Mesendoderm (in vitro differentiated cells): Measurements from ENCODE around the gene C5orf34.
"Not testable (repeated sequence)": the region's sequence is repeated elsewhere in the genome, so short reads cannot be mapped to it uniquely, and the experiment has no call there.

Source experiments
- DNase-seq: peaks from one replicate; pipeline ENCODE4 v3.0.0; 2013
- H2AK5ac ChIP-seq: 2 replicates; pipeline ENCODE4 v1.6.1; 2013; ENCODE audit warnings: low read length, inconsistent platforms
- H2BK120ac ChIP-seq: 2 replicates; pipeline ENCODE4 v1.6.1; 2013; ENCODE audit warnings: low read depth, mild to moderate bottlenecking, low read length, moderate library complexity, mixed read lengths
- H2BK15ac ChIP-seq: replicated peaks from 2 replicates; pipeline ENCODE4 v1.6.1; 2013; ENCODE audit warnings: low read depth, mild to moderate bottlenecking, moderate library complexity
- H2BK5ac ChIP-seq: 2 replicates; pipeline ENCODE4 v1.6.1; 2013; ENCODE audit warnings: low read length, inconsistent platforms
- H3K18ac ChIP-seq: 2 replicates; pipeline ENCODE4 v1.6.1; 2013; ENCODE audit warnings: mild to moderate bottlenecking, low read length, mixed read lengths
- H3K23ac ChIP-seq: one replicate; pipeline ENCODE4 v1.6.1; 2013; ENCODE audit warnings: low read length
- H3K27ac ChIP-seq: 2 replicates; pipeline ENCODE4 v1.5.1; 2013; ENCODE audit warnings: low read depth, mild to moderate bottlenecking, inconsistent platforms, low read length, moderate library complexity
- H3K27me3 ChIP-seq: 2 replicates; pipeline ENCODE4 v1.6.1; 2013; ENCODE audit warnings: low read length, control low read depth, mild to moderate bottlenecking, inconsistent platforms; ENCODE audit not compliant: insufficient read depth, poor library complexity
- H3K36me3 ChIP-seq: 2 replicates; pipeline ENCODE4 v1.6.1; 2013; ENCODE audit warnings: low read length, inconsistent platforms; ENCODE audit not compliant: control insufficient read depth, insufficient read depth
- H3K4ac ChIP-seq: one replicate; pipeline ENCODE4 v1.6.1; 2013; ENCODE audit warnings: low read depth, mild to moderate bottlenecking, low read length, moderate library complexity
- H3K4me1 ChIP-seq: 2 replicates; pipeline ENCODE4 v1.6.1; 2013; ENCODE audit warnings: low read depth, low read length, inconsistent platforms; ENCODE audit not compliant: control insufficient read depth
- H3K4me2 ChIP-seq: 2 replicates; pipeline ENCODE4 v1.6.1; 2013; ENCODE audit warnings: low read length
- H3K4me3 ChIP-seq: 2 replicates; pipeline ENCODE4 v1.5.1; 2013; ENCODE audit warnings: mild to moderate bottlenecking, low read length
- H3K56ac ChIP-seq: one replicate; pipeline ENCODE4 v1.6.1; 2013; ENCODE audit warnings: low read length
- H3K79me1 ChIP-seq: 2 replicates; pipeline ENCODE4 v1.6.1; 2013; ENCODE audit warnings: low read length, inconsistent platforms
- H3K79me2 ChIP-seq: 2 replicates; pipeline ENCODE4 v1.6.1; 2013; ENCODE audit warnings: mild to moderate bottlenecking, low read length; ENCODE audit not compliant: control insufficient read depth, insufficient read depth
- H3K9ac ChIP-seq: 2 replicates; pipeline ENCODE4 v1.6.1; 2013; ENCODE audit warnings: low read length, inconsistent platforms
- H4K5ac ChIP-seq: one replicate; pipeline ENCODE4 v1.6.1; 2013; ENCODE audit warnings: low read length
- H4K8ac ChIP-seq: one replicate; pipeline ENCODE4 v1.6.1; 2013; ENCODE audit warnings: low read depth, mild to moderate bottlenecking, control low read depth, low read length, moderate library complexity
- WGBS: extraction: QIAGEN DNeasy Blood & Tissue Kit; methylation state at CpG from one replicate; pipeline ENCODE4 v1.1.7; 2013; ENCODE audit warnings: low lambda C conversion rate, missing lambda C conversion rate; ENCODE audit not compliant: insufficient coverage; ENCODE audit errors: extremely low coverage; 5-methylcytosine and 5-hydroxymethylcytosine counted together

Gene C5orf34

DNA sequence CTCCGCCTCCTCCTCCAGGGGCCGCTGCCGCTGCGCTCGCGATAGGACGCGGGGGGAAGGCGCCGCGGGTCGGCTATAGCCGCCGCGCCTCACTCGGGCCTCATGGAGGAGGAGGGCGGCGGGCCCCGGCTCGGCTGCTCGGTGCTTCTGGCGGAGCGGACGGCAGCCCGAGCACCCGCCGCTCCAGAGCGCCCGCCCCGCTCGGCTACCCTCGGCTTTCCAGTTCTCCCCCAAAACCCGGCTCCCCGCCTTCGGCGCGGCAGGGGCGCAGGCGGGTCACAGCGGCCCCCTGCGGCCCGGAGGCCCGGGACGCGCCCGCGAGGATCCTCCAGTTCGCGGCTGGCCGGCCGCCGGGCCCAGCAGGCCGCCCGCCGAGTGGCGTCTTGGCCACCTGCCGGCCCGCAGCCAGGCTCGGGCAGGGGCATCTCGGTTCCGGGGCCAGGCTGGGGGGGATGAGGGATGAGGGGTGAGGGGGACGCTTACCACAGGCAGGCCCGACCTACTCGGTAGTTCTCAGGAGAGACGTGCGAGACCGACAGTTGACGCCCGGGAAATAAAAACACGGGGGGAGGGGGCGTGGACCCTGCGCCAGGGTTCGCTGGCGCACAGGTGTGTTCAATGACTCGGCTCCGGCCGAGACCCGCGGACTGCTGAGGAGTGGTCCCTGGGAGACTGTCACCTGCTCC lies 42.1 kb upstream of the C5orf34 start, which contains the start of gene PAIP1:
TSS of gene PAIP1 (minus strand) at position 221 of the 686 bp plus-strand sequence. CDS start 231 bp downstream, outside the sequence.
- peak within 1 kb of the TSS; percentile 95 for H3K4me3 ChIP-seq
- peaks cover 5% of the 10 kb centered on the region for H3K4me1 ChIP-seq
- peak; percentile 94 for DNase-seq
- no peak within 1 kb of the TSS for H2AK5ac ChIP-seq
- H3K36me3 ChIP-seq: no peaks in the 10 kb centered on the region
- H3K56ac ChIP-seq: peak within 1 kb of the TSS; percentile 96
- peak within 1 kb of the TSS; percentile 2 for H2BK120ac ChIP-seq
- no peaks in the 10 kb centered on the region for H3K27me3 ChIP-seq
- peak within 1 kb of the TSS; percentile 99 for H4K8ac ChIP-seq
- H4K5ac ChIP-seq: no peak within 1 kb of the TSS
- H3K4me2 ChIP-seq: peak within 1 kb of the TSS; percentile 76
- no peak within 1 kb of the TSS for H2BK15ac ChIP-seq
- peaks cover 29% of the 10 kb centered on the region for H3K79me2 ChIP-seq
- WGBS: no CpG with 5 or more reads among the region's 79 CpGs
- H3K18ac ChIP-seq: peak within 1 kb of the TSS; percentile 65
- peak within 1 kb of the TSS; percentile 97 for H3K9ac ChIP-seq
- peak within 1 kb of the TSS; percentile 76 for H2BK5ac ChIP-seq
- H3K4ac ChIP-seq: peak within 1 kb of the TSS; percentile 95
- no peak within 1 kb of the TSS for H3K23ac ChIP-seq
- peak within 1 kb of the TSS; percentile 95 for H3K27ac ChIP-seq
- H3K79me1 ChIP-seq: peaks cover 3% of the 10 kb centered on the region

DNA sequence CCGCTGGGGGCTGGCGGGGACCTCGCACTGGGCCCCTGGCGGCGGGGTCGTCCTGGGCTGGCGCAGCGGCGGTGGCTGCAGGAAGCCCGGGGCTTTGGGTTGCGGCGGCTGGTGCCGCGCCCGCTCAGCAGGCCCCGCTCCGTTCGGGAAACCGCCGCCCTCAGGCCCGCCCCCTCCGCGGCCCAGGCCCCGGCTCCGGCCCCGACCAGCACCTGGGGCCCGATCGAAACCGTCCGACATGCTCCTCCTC lies 41.6 kb upstream of the C5orf34 start:
- not testable (repeated sequence) for H3K4me1 ChIP-seq, H2BK15ac ChIP-seq, H4K5ac ChIP-seq, H3K79me1 ChIP-seq, DNase-seq, H3K4me2 ChIP-seq, H2AK5ac ChIP-seq, H2BK5ac ChIP-seq, H3K36me3 ChIP-seq, H4K8ac ChIP-seq, H3K27me3 ChIP-seq, H3K23ac ChIP-seq
- Histone ChIP-seq H3K79me2 (peaks cover 31% of the 10 kb centered on the region), H3K18ac (peak overlapping the region; percentile 65), H2BK120ac (peak overlapping the region; percentile 2), H3K27ac (peak overlapping the region; percentile 95), H3K4ac (peak overlapping the region; percentile 95), H3K4me3 (peak overlapping the region; percentile 95), H3K9ac (peak overlapping the region; percentile 97), H3K56ac (peak overlapping the region; percentile 96)
- WGBS: no CpG with 5 or more reads among the region's 30 CpGs

DNA sequence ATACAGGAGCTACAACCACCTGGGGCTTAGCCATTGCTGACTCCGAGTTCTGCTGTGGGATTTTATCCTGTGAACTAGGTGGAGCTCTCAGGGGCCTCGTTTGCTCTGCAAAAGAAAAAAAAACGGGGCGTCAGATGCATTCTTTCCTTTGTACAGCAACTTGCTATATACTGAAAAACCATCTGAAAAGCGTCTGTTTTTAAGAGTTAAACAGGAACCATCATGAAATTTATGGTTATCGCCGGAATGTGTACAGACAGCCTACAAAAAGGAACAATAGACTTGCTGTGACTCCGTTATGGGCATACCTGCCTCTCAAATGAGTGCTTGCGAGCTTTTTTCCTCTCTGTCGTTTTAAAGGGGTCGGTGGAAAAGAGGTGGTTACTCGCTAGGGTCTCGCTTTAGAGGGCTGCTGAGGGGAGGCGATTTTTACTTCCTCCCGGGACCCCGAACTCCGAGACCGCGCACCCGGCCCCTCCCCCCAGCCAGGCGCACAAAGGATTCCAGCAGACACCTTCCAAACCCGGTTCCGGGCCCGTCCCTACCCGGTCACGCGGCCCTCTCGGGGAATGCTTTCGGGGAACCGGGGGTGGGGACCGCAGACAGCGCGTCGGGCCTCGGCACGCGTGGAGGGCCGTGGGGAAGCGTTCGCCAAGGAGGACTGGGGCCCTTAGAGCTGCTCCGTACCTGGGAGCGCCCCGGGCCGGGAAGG lies 41.1 kb upstream of the C5orf34 start:
- H2AK5ac ChIP-seq: no peak overlapping the region
- H3K4me2 ChIP-seq: peak overlapping the region; percentile 54
- peaks cover 33% of the 10 kb centered on the region for H3K79me2 ChIP-seq
- no peaks in the 10 kb centered on the region for H3K36me3 ChIP-seq
- peak overlapping the region; percentile 96 for H3K56ac ChIP-seq
- peak; percentile 75 for DNase-seq
- H2BK15ac ChIP-seq: no peak overlapping the region
- H3K27ac ChIP-seq: peak overlapping the region; percentile 95
- H3K79me1 ChIP-seq: peaks cover 3% of the 10 kb centered on the region
- H2BK120ac ChIP-seq: peak overlapping the region; percentile 2
- peak overlapping the region; percentile 95 for H3K4me3 ChIP-seq
- H4K5ac ChIP-seq: no peak overlapping the region
- H3K4me1 ChIP-seq: peaks cover 5% of the 10 kb centered on the region
- peak overlapping the region; percentile 99 for H4K8ac ChIP-seq
- H3K18ac ChIP-seq: peak overlapping the region; percentile 65
- H3K23ac ChIP-seq: no peak overlapping the region
- WGBS: no CpG with 5 or more reads among the region's 44 CpGs
- H3K4ac ChIP-seq: peak overlapping the region; percentile 95
- H2BK5ac ChIP-seq: peak overlapping the region; percentile 76
- H3K27me3 ChIP-seq: no peaks in the 10 kb centered on the region
- H3K9ac ChIP-seq: peak overlapping the region; percentile 97

DNA sequence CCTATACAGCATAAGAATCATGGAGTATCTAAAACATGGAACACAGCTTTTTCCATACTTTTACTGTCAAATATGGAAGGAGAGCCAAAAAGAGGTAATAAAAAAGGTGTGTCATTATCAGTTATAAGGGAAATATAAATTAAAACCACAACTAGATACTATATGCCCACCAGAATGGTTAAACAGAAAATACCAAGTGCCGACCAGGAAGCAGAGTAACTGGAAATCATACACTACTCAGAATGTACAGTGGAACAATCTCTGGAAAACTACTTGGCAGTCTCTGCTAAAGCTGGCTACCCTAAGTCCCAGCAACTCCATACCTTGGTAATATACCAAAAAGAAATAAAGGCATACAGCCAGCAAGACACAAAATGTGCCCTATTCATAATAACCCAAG lies 39.5 kb upstream of the C5orf34 start:
- peaks cover 38% of the 10 kb centered on the region for H3K79me2 ChIP-seq
- no peak overlapping the region for H2BK120ac ChIP-seq
- H3K27me3 ChIP-seq: no peaks in the 10 kb centered on the region
- no peak overlapping the region for H3K27ac ChIP-seq
- peak overlapping the region; percentile 26 for H3K56ac ChIP-seq
- no peak overlapping the region for H2AK5ac ChIP-seq
- no peak overlapping the region for H3K4me3 ChIP-seq
- peak overlapping the region; percentile 47 for H3K9ac ChIP-seq
- H3K4me1 ChIP-seq: peaks cover 5% of the 10 kb centered on the region
- H3K79me1 ChIP-seq: peaks cover 6% of the 10 kb centered on the region
- DNase-seq: no peak
- WGBS: no CpG with 5 or more reads among the region's 1 CpG
- H3K4me2 ChIP-seq: peak overlapping the region; percentile 11
- no peak overlapping the region for H3K18ac ChIP-seq
- no peak overlapping the region for H2BK5ac ChIP-seq
- H3K23ac ChIP-seq: no peak overlapping the region
- H2BK15ac ChIP-seq: no peak overlapping the region
- peak overlapping the region; percentile 13 for H4K8ac ChIP-seq
- H3K4ac ChIP-seq: no peak overlapping the region
- H3K36me3 ChIP-seq: no peaks in the 10 kb centered on the region
- H4K5ac ChIP-seq: no peak overlapping the region

DNA sequence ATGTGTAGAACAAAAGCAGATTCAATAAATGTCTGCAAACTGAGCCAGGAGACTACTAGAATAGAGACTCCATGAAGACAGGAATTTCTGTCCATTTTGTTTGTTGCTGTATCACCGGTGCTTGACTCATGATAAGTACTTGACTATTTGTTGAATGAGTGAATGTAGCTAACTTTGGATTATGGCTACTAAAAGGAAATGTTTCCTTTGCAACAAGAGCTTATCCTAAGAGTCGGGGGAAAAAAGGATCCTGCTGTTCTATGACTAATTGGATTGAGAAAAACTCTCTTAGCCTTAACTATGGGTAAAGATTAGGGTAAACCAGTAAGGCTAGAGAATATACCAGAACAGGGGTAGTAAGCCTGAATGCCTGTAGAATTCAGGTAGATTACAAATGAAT lies 38.4 kb upstream of the C5orf34 start:
- DNase-seq: peak; percentile 60
- Histone ChIP-seq H2BK15ac (no peak overlapping the region), H2AK5ac (no peak overlapping the region), H2BK5ac (no peak overlapping the region), H3K23ac (no peak overlapping the region), H3K4me2 (peak overlapping the region; percentile 20), H4K5ac (no peak overlapping the region), H2BK120ac (no peak overlapping the region), H3K36me3 (no peaks in the 10 kb centered on the region), H3K9ac (no peak overlapping the region), H4K8ac (no peak overlapping the region), H3K56ac (no peak overlapping the region), H3K4ac (no peak overlapping the region), H3K18ac (no peak overlapping the region), H3K4me3 (no peak overlapping the region), H3K4me1 (peaks cover 5% of the 10 kb centered on the region), H3K79me2 (peaks cover 42% of the 10 kb centered on the region), H3K27me3 (no peaks in the 10 kb centered on the region), H3K79me1 (peaks cover 6% of the 10 kb centered on the region), H3K27ac (no peak overlapping the region)
- no CpG with 5 or more reads among the region's 2 CpGs for WGBS
